Ishikawa (cell line): ENCODE data around the gene C16orf87.

ENCODE experiments used
- EGR1 ChIP-seq: IDR thresholded peaks from 2 replicates; pipeline ENCODE4 v1.6.1; 2012
- YY1 ChIP-seq: IDR thresholded peaks from 2 replicates; pipeline ENCODE4 v1.6.1; 2012; ENCODE audit warnings: low read depth

DNA sequence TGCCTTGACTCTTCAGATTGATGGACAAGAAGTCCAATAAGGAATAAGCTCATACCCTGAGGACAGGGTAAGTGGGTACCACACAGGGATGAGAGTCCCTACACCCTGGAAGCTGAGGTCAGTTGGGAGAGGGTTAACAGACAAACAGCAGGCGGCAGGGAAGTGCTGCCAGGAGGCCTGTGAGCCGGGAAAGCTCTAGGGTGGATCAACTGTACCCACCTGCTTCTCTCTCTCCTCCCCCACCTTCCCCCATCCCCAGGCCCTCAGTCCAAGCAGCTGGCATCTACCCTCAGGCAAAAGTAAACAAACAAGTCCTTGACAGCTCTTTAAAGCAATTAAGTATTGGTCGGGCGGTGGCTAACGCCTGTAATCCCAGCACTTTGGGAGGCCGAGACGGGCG, 62.2 kb downstream of the C16orf87 start:
- no peak for TF ChIP-seq EGR1
- no peak for TF ChIP-seq YY1
